Pancreas (tissue), 10 donors: ENCODE data around the gene ALDH1L1. TPM values are rescaled to one million over a fixed set of nuclear protein-coding genes. Genes with fewer than 3 reads are reported as not detected.

Experiments used
- ATAC-seq, 4 donors: fragments of 200-7000 bp; cut with Tn5 transposase; one replicate each; pipeline versions ENCODE4 v1.8.0 to v1.9.1; 2020; ENCODE audit warnings: mild to moderate bottlenecking in 4 of 4, moderate library complexity in 4 of 4
- DNase-seq, 6 donors: peaks; one replicate each; pipeline ENCODE4 v3.0.0-alpha.2; 2020
- FAIRE-seq: peaks from 2 replicates; lab custom pipeline; 2012; peaks lifted over from hg19 to GRCh38; lab: Jason Lieb, UNC
- H3K27ac ChIP-seq, 4 donors: fragments of 200-600 bp; sonication (generic); 1 replicate in 3 of 4; 2 replicates in 1 of 4; pipeline versions ENCODE4 v1.5.0 to v1.8.0; 2020
- H3K27me3 ChIP-seq, 4 donors: fragments of 200-600 bp; one replicate each; pipeline ENCODE4 v1.8.0; 2021
- H3K36me3 ChIP-seq, 3 donors: fragments of 200-600 bp; sonication (generic) in 1 of 3; one replicate each; pipeline versions ENCODE4 v1.5.0 to v1.8.0; 2020 to 2021
- H3K4me1 ChIP-seq, 3 donors: fragments of 200-600 bp; one replicate each; pipeline ENCODE4 v1.8.0; 2021
- H3K4me3 ChIP-seq, 4 donors: fragments of 200-600 bp; sonication (generic) in 2 of 4; one replicate each; pipeline versions ENCODE4 v1.5.0 to v1.8.0; 2020 to 2021
- H3K9me3 ChIP-seq, 4 donors: fragments of 200-600 bp; one replicate each; pipeline ENCODE4 v1.8.0; 2021
- WGBS, 2 donors: extraction: QIAGEN DNeasy Blood & Tissue Kit; methylation state at CpG; one replicate each; pipeline ENCODE4 v1.1.7; 2013; 5-methylcytosine and 5-hydroxymethylcytosine counted together
- intact Hi-C, 3 donors: fragments of 100-400 bp; cut with DNase I; formaldehyde crosslinking; loops; one replicate each; pipeline versions ENCODE4 v1.11.1 to v1.14.2; 2022
- polyA plus RNA-seq, 2 donors: library from polyadenylated mRNA; stranded (reverse); fragments of 200-250 nt; gene quantifications; one replicate each; pipeline ENCODE4 v1.2.3, GENCODE V29; 2013
- total RNA-seq, 6 donors: library from RNA; stranded (reverse); fragmentation: NEBNext Ultra II Directional in 4 of 6; extraction: Animal tissue kit (Norgen Biotek cat#: 25700) in 4 of 6; gene quantifications; one replicate each; pipeline versions ENCODE4 v1.2.1 to v1.2.4, GENCODE V29; 2021 to 2023
- TF ChIP-seq, protein P1 (sequence below), 4 donors: fragments of 200-600 bp; sonication (generic) in 3 of 4; IDR thresholded peaks; one replicate each; pipeline versions ENCODE4 v1.5.0 to v1.8.0; 2021; ENCODE audit warnings: antibody characterized with exemption in 4 of 4
- donor health status: healthy with polysubstance abuse.
- donor health status: DM: no; HTN: no; CAD: no; lungs with moderate emphysema.
- donor health status: DM: no; HTN: no; CAD: no.
- donor health status: control.
- donor health status: control.
- donor health status: Bipolar disorder and iron deficiency.
- donor health status: DM: yes; HTN: yes; CAD: no.
- donor health status: DM: no; HTN: no; CAD: no.
- donor health status: DM: no; HTN: no; CAD: no.
- donor health status: DM: yes; HTN: yes; CAD: no.

ALDH1L1 gene
- total and polyA plus RNA-seq, 8 donors = 15.4 to 46.3 (median 36.9) TPM

GRCh38 chr3:126108676-126109050 lies 71.7 kb downstream of the ALDH1L1 start:
- peaks cover 0 to 8% (median 0%) of the 10 kb centered on the region in 3 donors for H3K36me3 ChIP-seq
- no peak overlapping the region for H3K4me3 ChIP-seq
- H3K27me3 ChIP-seq = no peaks in the 10 kb centered on the region
- intact Hi-C loops = no loop called here
- H3K4me1 ChIP-seq = no peaks in the 10 kb centered on the region
- TF ChIP-seq, protein P1, sequence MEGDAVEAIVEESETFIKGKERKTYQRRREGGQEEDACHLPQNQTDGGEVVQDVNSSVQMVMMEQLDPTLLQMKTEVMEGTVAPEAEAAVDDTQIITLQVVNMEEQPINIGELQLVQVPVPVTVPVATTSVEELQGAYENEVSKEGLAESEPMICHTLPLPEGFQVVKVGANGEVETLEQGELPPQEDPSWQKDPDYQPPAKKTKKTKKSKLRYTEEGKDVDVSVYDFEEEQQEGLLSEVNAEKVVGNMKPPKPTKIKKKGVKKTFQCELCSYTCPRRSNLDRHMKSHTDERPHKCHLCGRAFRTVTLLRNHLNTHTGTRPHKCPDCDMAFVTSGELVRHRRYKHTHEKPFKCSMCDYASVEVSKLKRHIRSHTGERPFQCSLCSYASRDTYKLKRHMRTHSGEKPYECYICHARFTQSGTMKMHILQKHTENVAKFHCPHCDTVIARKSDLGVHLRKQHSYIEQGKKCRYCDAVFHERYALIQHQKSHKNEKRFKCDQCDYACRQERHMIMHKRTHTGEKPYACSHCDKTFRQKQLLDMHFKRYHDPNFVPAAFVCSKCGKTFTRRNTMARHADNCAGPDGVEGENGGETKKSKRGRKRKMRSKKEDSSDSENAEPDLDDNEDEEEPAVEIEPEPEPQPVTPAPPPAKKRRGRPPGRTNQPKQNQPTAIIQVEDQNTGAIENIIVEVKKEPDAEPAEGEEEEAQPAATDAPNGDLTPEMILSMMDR (IDR thresholded peaks at IDR 0.05) = no peak
- 88 to 91% methylated on average over 5 of the region's 5 CpGs for WGBS, 2 donors
- no peaks in the 10 kb centered on the region for H3K9me3 ChIP-seq
- ATAC-seq (no peak), DNase-seq (peak in 1 of 6 donors; percentile 3), FAIRE-seq (no peak)
- H3K27ac ChIP-seq = no peak overlapping the region

DNA sequence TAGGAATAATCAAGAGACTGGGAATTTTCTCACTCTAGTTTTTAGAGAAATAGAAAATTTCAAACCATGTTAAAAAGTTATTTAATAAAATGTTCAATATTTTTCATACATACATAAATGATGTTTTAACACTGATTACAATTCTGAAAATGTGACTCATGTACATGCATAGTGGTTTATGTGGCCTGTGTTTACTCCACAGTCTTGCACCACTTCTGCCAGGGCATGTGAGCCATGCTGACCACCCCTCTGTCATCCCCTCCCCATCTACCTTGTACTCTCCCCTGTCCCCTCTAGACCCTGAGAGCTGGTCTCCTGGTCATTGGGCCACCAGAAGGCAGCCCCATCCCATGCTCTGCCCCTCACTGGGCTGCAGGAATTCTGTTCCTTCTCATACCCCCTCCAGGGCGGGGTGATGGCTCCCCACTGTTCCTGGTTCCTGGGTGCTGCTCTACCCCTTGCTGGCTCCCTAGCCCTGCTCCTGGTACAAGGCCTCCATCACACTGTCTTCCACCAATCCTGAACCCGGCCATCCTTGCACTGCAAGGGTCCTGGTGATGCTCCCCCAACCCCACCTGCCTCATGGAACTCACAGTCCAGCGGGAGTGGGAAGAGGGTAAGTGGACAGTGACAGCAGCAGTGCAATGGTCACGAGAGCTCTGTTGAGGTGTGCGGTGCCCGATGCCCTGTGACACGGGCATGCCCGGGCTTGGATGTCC lies 72.3 kb downstream of the ALDH1L1 start:
- H3K36me3 ChIP-seq = peaks cover 0 to 8% (median 0%) of the 10 kb centered on the region in 3 donors
- no peaks in the 10 kb centered on the region for H3K4me1 ChIP-seq
- DNase-seq (peak in 1 of 6 donors; percentile 12), FAIRE-seq (no peak), ATAC-seq (no peak)
- no peaks in the 10 kb centered on the region for H3K9me3 ChIP-seq
- 92 to 95% methylated on average over 8 of the region's 8 CpGs for WGBS, 2 donors
- H3K27me3 ChIP-seq = no peaks in the 10 kb centered on the region
- TF ChIP-seq, protein P1 (IDR thresholded peaks at IDR 0.05) = no peak
- no peak overlapping the region for H3K4me3 ChIP-seq
- intact Hi-C loops = no loop called here
- no peak overlapping the region for H3K27ac ChIP-seq

- DNase-seq (peak in 2 of 6 donors; percentile 7 to 31), FAIRE-seq (no peak), ATAC-seq (no peak)
- Histone ChIP-seq H3K27ac (no peak overlapping the region), H3K36me3 (peaks cover 0 to 8% (median 0%) of the 10 kb centered on the region in 3 donors), H3K9me3 (no peaks in the 10 kb centered on the region), H3K27me3 (no peaks in the 10 kb centered on the region), H3K4me3 (no peak overlapping the region), H3K4me1 (no peaks in the 10 kb centered on the region)
- intact Hi-C loops = no loop called here
- TF ChIP-seq, protein P1 (IDR thresholded peaks at IDR 0.05) = no peak
- WGBS, 2 donors = 89 to 91% methylated on average over 17 of the region's 17 CpGs
Measured at GRCh38 chr3:126107203-126107939, 73.0 kb downstream of the ALDH1L1 start.

GRCh38 chr3:126106336-126107202 lies 73.8 kb downstream of the ALDH1L1 start:
- H3K36me3 ChIP-seq = peaks cover 0 to 8% (median 0%) of the 10 kb centered on the region in 3 donors
- H3K4me1 ChIP-seq = no peaks in the 10 kb centered on the region
- WGBS, 2 donors = 92% methylated on average over 21 of the region's 21 CpGs
- ATAC-seq (no peak), FAIRE-seq (no peak), DNase-seq (peak in 1 of 6 donors; percentile 4)
- intact Hi-C loops = no loop called here
- no peak overlapping the region for H3K4me3 ChIP-seq
- TF ChIP-seq, protein P1 (IDR thresholded peaks at IDR 0.05) = no peak
- H3K27me3 ChIP-seq = no peaks in the 10 kb centered on the region
- H3K9me3 ChIP-seq = no peaks in the 10 kb centered on the region
- no peak overlapping the region for H3K27ac ChIP-seq
